Panc1 (cell line): ENCODE data around the gene CLPX.

Experiments
- CTCF ChIP-seq: fragments of 450-650 bp; IDR thresholded peaks from 2 replicates; pipeline ENCODE4 v1.5.1; 2017; ENCODE audit warnings: mild to moderate bottlenecking
- REST ChIP-seq, 2 experiments: IDR thresholded peaks; 2 replicates each; pipeline ENCODE4 v1.6.1; 2011 to 2012; ENCODE audit warnings: low read depth in 2 of 2, control low read depth in 1 of 2, low read length in 1 of 2, mild to moderate bottlenecking in 1 of 2, moderate library complexity in 1 of 2; ENCODE audit not compliant: insufficient read depth in 1 of 2
- TCF7L2 ChIP-seq: IDR thresholded peaks from 2 replicates; pipeline ENCODE4 v1.6.1; 2011; ENCODE audit warnings: mild to moderate bottlenecking, low read depth, low read length, inconsistent platforms

- TF ChIP-seq CTCF (no peak), TCF7L2 (no peak), REST (IDR thresholded peaks at IDR 0.05; ENCODE audit: insufficient read depth in 1 of 2, low read depth in 2 of 2, low read length in 1 of 2) (no peak)
Observed at GRCh38 chr15:65226221-65226620, 41.1 kb upstream of the CLPX start.
